Stimulated activated CD8-positive, alpha-beta memory T cell treated with anti-CD3 and anti-CD28 coated beads, Interleukin-2, amount 100 ng/mL, for 1 hour (primary cell): ENCODE data around the gene BAZ1B.
"Not testable (repeated sequence)": the region's sequence is repeated elsewhere in the genome, so short reads cannot be mapped to it uniquely, and the experiment has no call there.

Source experiments
- DNase-seq, 2 donors: peaks; one replicate each; pipeline ENCODE4 v3.0.0-alpha.2; 2020; ENCODE audit warnings: low read depth in 2 of 2

BAZ1B gene

GRCh38 chr7:73522105-73522872 lies at the start of gene BAZ1B:
Gene BAZ1B, minus strand, starts transcription at chr7:73522293. Its CDS starts 360 bp downstream, at chr7:73521933.
- DNase-seq: peak; percentile 91 to 93

- DNase-seq: no peak
Observed at GRCh38 chr7:73570977-73571376, 48.9 kb upstream of the BAZ1B start.

- DNase-seq: no peak
Observed at GRCh38 chr7:73570521-73570920, 48.4 kb upstream of the BAZ1B start.

DNA sequence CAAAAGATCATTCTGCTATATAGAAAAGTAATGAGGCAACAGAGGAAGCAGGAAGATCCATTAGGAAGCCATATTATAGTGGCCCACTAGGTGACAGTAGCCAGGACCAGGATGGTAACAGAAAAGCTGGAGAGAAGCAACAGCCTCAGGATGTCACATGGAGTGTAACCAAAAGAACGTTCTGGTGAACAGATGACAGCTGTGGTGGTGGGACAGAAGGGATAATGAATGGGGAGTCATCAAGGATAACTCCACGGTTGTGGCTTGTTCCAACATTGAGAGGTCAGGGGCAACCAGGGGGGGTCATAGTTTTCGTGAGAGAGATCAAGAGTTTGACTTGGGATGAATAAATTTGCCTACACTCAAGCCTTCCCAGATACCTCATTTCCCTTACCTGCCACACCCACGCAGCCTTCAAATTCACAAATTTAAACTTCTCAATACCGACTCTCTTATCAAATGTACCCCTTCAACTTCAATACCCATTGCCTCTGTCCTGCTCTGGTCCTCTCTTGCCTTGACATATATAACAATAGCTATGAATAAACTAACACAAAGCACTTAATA lies 47.0 kb upstream of the BAZ1B start:
- no peak for DNase-seq

GRCh38 chr7:73567846-73568685 lies 46.0 kb upstream of the BAZ1B start:
- DNase-seq: no peak

- no peak for DNase-seq
Observed at GRCh38 chr7:73567140-73567539, 45.0 kb upstream of the BAZ1B start.

DNA sequence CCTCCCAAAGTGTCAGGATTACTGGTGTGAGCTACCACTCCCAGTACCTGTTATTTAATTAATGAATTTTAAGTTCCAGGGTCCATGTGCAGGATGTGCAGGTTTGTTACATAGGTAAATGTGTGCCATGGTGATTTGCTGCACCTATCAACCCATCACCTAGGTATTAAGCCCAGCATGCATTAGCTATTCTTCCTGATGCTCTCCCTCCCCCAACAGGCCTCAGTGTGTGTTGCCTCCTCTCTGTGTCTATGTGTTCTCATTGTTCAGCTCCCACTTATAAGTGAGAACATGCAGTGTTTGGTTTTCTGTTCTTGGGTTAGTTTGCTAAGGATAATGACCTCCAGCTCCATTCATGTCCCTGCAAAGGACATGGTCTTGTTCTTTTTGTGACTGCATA lies 44.3 kb upstream of the BAZ1B start:
- not testable (repeated sequence) for DNase-seq

DNA sequence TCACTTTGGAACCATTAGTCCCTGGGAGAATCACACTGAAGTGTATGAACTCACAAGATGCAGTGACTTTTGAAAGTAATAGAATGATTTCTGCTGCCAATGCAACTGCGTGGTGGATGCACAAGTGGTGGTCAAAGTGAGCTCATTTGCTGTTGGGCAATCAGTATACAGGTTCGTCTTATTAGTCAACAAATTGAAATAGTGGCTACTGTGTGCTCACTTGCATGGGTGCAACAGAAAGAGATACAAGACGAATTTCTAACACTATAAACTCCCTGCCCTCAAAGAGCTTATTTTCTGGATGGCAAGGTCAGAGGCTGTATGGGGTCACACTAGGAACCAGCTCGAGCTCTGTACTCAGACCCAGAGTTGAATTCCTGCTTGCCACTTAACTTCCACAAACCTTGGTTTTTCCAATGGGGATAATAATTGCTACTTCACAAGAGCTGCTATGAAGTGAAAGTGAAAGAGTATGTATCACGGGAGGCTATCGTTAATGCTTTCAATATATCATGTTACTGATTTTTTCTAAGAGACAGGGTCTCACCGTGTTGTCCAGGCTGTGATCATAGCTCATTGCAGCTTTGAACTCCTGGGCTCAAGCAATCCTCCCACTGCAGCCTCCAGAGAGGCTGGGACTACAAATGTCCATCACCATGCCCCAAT lies 43.7 kb upstream of the BAZ1B start:
- no peak for DNase-seq

DNA sequence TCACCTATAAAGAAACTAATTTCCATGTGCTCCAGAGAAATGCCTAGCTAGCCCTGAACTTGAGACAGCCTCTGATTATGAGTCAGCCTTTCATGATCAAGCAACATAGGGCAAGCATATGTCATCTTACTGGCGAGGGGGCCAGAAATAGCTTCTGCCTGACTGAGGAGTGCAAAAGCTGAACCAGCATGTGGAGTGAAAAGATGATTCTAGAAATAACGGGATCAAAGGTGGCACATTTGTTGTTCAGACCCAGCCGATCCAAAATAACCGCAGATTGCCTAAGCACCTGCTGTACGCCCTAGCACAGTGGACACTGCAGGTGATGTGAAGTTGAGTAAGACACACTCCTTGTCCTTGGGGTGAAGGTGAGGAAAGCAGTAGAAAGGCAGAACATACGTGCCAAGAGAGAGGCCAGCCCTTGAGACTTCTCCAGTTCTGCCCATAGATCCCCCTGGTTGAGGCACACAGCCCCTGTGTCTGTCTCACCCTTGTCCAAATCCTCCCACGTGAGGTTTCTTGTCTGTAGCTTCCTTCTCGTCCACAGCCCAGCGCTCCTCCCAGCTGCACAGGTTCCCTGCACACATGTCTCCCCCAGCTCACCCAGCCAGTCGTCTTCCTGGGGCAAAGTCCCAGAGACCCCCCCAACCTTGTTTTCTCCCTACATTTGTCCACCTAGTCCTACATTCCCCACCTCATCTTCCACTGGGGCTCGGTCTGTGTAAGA lies 38.2 kb upstream of the BAZ1B start:
- DNase-seq: no peak

DNA sequence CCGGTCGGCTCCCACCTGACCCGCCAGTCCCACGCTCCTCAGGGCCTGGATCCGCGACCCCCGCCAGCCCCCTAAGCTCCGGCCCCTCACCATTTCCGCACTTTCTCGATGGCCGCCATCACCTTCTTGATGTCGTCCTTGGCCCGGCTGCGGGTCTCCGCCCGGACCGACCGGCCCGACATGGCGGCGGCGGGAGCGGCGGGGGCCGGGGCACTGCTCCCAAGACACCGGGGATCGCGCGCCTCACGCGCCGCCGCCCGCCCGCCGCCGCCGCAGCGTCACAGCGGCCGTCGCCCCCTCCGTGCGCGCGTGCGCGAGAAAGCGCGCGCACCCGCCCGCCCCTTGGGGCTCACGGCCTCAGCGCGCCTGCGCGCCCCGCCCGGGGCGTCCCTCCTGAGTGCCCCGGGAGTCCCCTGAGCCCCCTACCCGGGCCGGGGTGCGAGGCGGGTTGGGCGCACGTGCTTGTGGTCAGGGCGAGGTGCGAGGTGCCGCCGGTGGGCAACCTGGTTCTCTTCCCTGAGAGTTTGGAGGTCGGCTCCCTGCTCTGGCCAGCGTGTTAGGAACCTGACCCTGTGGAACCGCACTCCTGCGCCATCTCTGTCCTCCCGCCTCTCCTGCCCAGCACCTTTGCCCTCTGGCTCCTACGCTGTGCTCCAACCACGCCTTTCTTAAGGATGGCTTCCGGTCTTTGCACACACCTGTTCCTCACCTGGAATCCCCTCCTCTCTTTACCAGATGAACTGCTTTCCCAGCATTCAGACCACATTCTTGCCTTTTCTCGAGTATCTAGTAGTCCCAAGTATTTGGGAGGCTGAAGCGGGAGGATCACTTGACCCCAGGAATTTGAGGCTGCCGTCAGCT lies 35.5 kb upstream of the BAZ1B start, which contains the start of gene BCL7B:
Gene BCL7B, minus strand, starts transcription at position 294 of the 861 bp plus-strand sequence. Its CDS starts 112 bp downstream, at position 182.
- DNase-seq: peak; percentile 47 to 61

- DNase-seq: peak; percentile 78 to 85
Observed at GRCh38 chr7:73557108-73557396, 35.0 kb upstream of the BAZ1B start.

DNA sequence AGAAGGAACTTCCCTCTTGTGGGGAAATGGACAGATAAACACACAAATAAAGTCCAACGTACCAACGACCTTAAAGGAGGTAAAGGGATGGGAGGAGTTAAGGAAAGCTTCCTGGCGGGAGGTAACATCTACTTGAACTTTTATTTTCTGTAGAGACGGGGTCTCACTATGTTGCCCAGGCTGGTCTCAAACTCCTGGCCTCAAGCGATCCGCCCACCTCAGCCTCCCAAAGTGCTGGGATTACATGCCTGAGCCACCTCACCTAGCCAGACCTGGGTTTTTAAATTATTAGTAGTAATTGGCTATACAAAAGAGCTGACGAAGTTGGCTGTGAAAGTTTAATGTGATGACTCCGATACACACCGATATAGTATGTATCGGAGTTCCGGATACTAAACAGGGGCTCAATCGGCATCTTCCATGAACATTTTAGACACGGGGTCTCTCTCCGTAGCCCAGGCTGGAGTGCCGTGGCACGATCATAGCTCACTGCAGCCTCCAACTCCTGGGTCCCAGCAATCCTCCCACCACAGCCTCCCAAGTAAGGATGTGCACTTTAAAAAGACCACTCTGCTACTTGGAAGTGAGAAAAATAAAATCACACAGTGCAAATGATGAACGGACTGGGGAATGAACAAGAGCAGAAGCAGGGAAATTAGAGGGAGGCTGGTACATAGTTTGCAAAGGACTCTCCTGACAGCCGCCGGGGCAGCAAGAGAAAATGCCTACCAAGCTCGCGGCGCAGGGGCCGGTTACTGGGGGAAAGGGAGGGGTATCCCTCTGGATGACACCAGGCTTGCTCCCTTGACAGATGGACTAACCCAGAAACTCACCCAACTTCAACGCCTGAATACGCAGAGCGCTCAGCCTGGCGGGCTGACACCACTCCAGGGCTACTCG lies 34.4 kb upstream of the BAZ1B start:
- DNase-seq: no peak

- no peak for DNase-seq
Observed at GRCh38 chr7:73555411-73555982, 33.4 kb upstream of the BAZ1B start.

DNA sequence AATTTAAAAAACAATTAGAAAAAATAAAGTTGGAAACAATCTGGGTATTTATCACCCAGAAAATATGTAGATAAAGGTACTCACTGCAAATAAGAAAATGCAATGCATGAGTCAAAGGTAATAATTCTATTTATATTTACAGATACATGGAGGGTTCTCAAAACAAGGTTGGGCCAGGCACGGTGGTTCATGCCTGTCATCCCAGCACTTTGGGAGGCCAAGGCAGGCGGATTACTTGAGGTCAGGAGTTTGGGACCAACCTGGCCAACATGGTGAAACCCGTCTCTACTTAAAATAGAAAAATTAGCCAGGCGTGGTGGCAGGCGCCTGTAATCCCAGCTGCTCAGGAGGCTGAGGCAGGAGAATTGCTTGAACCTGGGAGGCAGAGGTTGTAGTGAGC lies 28.0 kb upstream of the BAZ1B start:
- DNase-seq: not testable (repeated sequence)

- no peak for DNase-seq
Observed at GRCh38 chr7:73549176-73549575, 27.1 kb upstream of the BAZ1B start.

GRCh38 chr7:73547841-73548240 lies 25.7 kb upstream of the BAZ1B start:
- no peak for DNase-seq

DNA sequence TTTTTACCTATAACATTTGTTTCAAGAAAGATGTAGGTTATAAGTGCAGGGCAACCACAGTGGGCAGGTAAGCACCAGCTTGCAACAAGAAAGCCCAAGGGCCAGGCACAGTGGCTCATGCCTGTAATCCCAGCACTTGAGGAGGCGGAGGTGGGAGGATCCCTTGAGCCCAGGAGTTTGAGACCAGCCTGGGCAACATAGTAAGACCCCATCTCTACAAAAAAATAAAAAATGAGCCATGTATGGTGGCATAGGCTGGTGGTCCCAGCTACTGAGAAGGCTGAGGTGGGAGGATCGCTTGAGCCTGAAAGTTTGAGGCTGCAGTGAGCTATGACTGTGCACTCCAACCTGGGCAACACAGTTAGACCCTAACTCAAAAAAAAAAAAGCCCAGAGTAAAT lies 22.6 kb upstream of the BAZ1B start:
- no peak for DNase-seq

DNA sequence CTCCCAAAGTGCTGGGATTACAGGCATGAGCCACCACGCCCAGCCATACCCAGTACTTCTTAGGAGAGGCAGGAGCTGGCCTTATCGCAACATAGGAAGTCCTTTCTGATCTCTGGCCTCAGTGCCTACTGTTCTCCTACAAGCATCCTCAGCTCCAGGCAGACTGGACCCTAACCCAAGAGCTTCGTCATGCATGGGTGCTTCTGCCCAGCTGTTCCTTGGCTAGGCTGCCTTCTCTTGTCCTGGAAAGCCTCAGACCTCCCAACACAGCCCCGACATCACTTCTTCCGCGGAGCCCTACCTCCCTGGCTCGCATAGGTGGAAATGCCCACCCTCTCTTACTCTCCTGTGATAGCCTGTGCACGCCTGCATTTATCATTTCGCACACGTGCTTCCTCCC lies 19.6 kb upstream of the BAZ1B start:
- no peak for DNase-seq

DNA sequence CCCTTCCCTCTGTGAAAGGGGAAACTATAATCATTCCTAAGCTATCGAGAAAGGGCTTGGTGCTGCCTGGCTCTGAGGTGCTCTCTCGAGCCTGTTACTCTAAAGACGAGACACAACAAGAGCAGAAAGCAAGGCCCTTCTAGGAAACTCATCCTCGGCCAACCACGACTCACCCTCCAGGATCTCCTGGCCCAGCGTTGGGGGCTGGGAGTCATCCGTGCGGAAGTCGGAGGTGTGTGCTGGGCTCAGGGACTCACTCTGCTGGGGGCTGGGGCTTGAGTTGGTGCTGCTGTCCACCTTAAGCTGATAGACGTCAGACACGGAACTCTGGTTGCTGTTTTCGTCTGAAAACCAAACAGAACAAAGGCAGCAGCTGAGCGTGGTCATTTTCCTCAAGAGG lies 17.6 kb upstream of the BAZ1B start:
- DNase-seq: no peak
